ENCODE data around the gene ST7L. TPM values are rescaled to one million over a fixed set of nuclear protein-coding genes. Genes with fewer than 3 reads are reported as not detected.

ST7L gene
- total and polyA plus RNA-seq, 10 of the 15 experiments (the other 5 are each of a cell fraction or from before 2014, with no cell fraction given) = 3.6 to 13.7 (median 8.9) TPM

DNA sequence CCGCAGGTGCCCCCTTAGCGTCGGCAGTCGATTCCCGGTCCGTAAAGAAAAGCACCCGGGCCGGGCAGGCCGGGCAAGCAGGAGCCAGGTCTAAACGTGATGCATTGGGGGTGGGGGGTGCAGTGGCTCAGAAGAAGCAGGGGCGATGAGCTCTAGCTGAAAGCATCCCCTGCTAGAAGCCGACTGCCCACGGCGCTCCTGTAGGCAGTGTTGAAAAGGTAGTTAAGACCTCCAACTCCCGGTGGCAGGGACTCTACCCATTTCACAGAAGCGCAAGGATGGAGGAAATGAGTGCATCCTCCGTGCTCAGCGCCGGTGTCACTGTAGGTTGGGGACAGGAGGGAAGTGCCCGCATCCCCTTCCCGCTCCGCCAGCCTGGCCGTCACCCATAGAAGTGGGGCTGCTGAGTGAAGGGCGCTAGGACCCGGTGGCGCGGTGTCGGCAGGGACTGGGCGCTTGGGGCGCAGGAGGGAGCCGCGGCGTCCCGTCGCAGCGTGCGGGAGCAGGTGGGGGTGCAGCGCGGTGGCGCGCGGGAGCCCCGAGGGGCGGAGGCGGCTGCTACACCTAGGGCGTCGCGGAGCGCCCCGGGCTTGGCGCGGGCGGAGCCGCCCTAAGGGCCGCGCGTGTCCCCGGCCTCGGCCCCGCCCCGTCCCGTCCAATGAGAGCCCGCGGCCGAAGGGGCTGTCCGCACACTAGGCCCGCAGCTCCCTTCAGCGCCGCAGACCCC is 110.5 kb downstream of the ST7L start, which contains the start of gene WNT2B (continued):
- TF ChIP-seq, protein P1, sequence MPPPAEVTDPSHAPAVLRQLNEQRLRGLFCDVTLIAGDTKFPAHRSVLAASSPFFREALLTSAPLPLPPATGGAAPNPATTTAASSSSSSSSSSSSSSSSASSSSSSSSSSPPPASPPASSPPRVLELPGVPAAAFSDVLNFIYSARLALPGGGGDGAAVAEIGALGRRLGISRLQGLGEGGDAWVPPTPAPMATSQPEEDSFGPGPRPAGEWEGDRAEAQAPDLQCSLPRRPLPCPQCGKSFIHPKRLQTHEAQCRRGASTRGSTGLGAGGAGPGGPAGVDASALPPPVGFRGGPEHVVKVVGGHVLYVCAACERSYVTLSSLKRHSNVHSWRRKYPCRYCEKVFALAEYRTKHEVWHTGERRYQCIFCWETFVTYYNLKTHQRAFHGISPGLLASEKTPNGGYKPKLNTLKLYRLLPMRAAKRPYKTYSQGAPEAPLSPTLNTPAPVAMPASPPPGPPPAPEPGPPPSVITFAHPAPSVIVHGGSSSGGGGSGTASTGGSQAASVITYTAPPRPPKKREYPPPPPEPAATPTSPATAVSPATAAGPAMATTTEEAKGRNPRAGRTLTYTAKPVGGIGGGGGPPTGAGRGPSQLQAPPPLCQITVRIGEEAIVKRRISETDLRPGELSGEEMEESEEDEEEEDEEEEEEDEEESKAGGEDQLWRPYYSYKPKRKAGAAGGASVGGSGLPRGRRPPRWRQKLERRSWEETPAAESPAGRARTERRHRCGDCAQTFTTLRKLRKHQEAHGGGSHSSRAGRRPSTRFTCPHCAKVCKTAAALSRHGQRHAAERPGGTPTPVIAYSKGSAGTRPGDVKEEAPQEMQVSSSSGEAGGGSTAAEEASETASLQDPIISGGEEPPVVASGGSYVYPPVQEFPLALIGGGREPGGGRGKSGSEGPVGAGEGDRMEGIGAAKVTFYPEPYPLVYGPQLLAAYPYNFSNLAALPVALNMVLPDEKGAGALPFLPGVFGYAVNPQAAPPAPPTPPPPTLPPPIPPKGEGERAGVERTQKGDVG (CRISPR knock-in tag; IDR thresholded peaks at IDR 0.05) = no peak
- TF ChIP-seq CHD4 (IDR thresholded peaks at IDR 0.05) (no peak), SMC3 (IDR thresholded peaks at IDR 0.05; ENCODE audit: borderline replicate concordance, low read length) (no peak), CBX3 (IDR thresholded peaks at IDR 0.05; ENCODE audit: borderline replicate concordance, low read depth) (no peak), MTA2 (IDR thresholded peaks at IDR 0.05; ENCODE audit: low read depth) (no peak), MEF2A (IDR thresholded peaks at IDR 0.05; ENCODE audit: insufficient read depth, low read depth, low read length) (no peak)
- TF ChIP-seq, protein P2, sequence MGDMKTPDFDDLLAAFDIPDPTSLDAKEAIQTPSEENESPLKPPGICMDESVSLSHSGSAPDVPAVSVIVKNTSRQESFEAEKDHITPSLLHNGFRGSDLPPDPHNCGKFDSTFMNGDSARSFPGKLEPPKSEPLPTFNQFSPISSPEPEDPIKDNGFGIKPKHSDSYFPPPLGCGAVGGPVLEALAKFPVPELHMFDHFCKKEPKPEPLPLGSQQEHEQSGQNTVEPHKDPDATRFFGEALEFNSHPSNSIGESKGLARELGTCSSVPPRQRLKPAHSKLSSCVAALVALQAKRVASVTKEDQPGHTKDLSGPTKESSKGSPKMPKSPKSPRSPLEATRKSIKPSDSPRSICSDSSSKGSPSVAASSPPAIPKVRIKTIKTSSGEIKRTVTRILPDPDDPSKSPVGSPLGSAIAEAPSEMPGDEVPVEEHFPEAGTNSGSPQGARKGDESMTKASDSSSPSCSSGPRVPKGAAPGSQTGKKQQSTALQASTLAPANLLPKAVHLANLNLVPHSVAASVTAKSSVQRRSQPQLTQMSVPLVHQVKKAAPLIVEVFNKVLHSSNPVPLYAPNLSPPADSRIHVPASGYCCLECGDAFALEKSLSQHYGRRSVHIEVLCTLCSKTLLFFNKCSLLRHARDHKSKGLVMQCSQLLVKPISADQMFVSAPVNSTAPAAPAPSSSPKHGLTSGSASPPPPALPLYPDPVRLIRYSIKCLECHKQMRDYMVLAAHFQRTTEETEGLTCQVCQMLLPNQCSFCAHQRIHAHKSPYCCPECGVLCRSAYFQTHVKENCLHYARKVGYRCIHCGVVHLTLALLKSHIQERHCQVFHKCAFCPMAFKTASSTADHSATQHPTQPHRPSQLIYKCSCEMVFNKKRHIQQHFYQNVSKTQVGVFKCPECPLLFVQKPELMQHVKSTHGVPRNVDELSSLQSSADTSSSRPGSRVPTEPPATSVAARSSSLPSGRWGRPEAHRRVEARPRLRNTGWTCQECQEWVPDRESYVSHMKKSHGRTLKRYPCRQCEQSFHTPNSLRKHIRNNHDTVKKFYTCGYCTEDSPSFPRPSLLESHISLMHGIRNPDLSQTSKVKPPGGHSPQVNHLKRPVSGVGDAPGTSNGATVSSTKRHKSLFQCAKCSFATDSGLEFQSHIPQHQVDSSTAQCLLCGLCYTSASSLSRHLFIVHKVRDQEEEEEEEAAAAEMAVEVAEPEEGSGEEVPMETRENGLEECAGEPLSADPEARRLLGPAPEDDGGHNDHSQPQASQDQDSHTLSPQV (IDR thresholded peaks at IDR 0.05) = no peak

Data from GM12878 (cell line).